ENCODE data around the gene MSI2. TPM values are rescaled to one million over a fixed set of nuclear protein-coding genes. Genes with fewer than 3 reads are reported as not detected.

Gene MSI2
- total RNA-seq, 1 donor from 2014 or later = 60.6 TPM

GRCh38 chr17:57245786-57246185, 10.5 kb upstream of the MSI2 start:
- Mint-ChIP-seq H3K27ac (ENCODE audit: unreplicated experiment) (no peak overlapping the region), H3K4me3 (ENCODE audit: unreplicated experiment) (no peak overlapping the region), H3K27me3 (ENCODE audit: unreplicated experiment) (peaks cover 2% of the 10 kb centered on the region)

GRCh38 chr17:57246257-57246656, 10.1 kb upstream of the MSI2 start:
- no peak for DNase-seq (ENCODE audit: low spot score)
- no peak for TF ChIP-seq CTCF (IDR thresholded peaks at IDR 0.05; ENCODE audit: unreplicated experiment)
- no peak overlapping the region for H3K27ac Mint-ChIP-seq (ENCODE audit: unreplicated experiment)
- H3K27me3 Mint-ChIP-seq (ENCODE audit: unreplicated experiment) = peaks cover 2% of the 10 kb centered on the region
- H3K36me3 Mint-ChIP-seq (ENCODE audit: low read depth, unreplicated experiment) = no peaks in the 10 kb centered on the region
- H3K4me3 Mint-ChIP-seq (ENCODE audit: unreplicated experiment) = no peak overlapping the region
- H3K9me3 Mint-ChIP-seq (ENCODE audit: unreplicated experiment) = peaks cover 9% of the 10 kb centered on the region
- no peaks in the 10 kb centered on the region for H3K4me1 Mint-ChIP-seq (ENCODE audit: unreplicated experiment)

More at GRCh38 chr17:57245786-57246185, 10.5 kb upstream of the MSI2 start:
- no peak for DNase-seq (ENCODE audit: low spot score)
- TF ChIP-seq CTCF (IDR thresholded peaks at IDR 0.05; ENCODE audit: unreplicated experiment) = no peak
- Mint-ChIP-seq H3K9me3 (ENCODE audit: unreplicated experiment) (peaks cover 9% of the 10 kb centered on the region), H3K36me3 (ENCODE audit: low read depth, unreplicated experiment) (no peaks in the 10 kb centered on the region), H3K4me1 (ENCODE audit: unreplicated experiment) (no peaks in the 10 kb centered on the region)

GRCh38 chr17:57247261-57247660, 9.1 kb upstream of the MSI2 start:
- no peak overlapping the region for H3K4me3 Mint-ChIP-seq (ENCODE audit: unreplicated experiment)

GRCh38 chr17:57247913-57248312, 8.4 kb upstream of the MSI2 start:
- no peak for TF ChIP-seq CTCF (IDR thresholded peaks at IDR 0.05; ENCODE audit: unreplicated experiment)
- H3K36me3 Mint-ChIP-seq (ENCODE audit: low read depth, unreplicated experiment) = no peaks in the 10 kb centered on the region
- no peak overlapping the region for H3K4me3 Mint-ChIP-seq (ENCODE audit: unreplicated experiment)
- H3K27ac Mint-ChIP-seq (ENCODE audit: unreplicated experiment) = no peak overlapping the region
- no peaks in the 10 kb centered on the region for H3K27me3 Mint-ChIP-seq (ENCODE audit: unreplicated experiment)
- H3K4me1 Mint-ChIP-seq (ENCODE audit: unreplicated experiment) = no peaks in the 10 kb centered on the region
- no peak for DNase-seq (ENCODE audit: low spot score)
- peaks cover 9% of the 10 kb centered on the region for H3K9me3 Mint-ChIP-seq (ENCODE audit: unreplicated experiment)

More at GRCh38 chr17:57247261-57247660, 9.1 kb upstream of the MSI2 start:
- no peak for DNase-seq (ENCODE audit: low spot score)
- TF ChIP-seq CTCF (IDR thresholded peaks at IDR 0.05; ENCODE audit: unreplicated experiment) = no peak
- Mint-ChIP-seq H3K9me3 (ENCODE audit: unreplicated experiment) (peaks cover 9% of the 10 kb centered on the region), H3K27ac (ENCODE audit: unreplicated experiment) (no peak overlapping the region), H3K36me3 (ENCODE audit: low read depth, unreplicated experiment) (no peaks in the 10 kb centered on the region), H3K4me1 (ENCODE audit: unreplicated experiment) (no peaks in the 10 kb centered on the region), H3K27me3 (ENCODE audit: unreplicated experiment) (peaks cover 2% of the 10 kb centered on the region)

- Mint-ChIP-seq H3K9me3 (ENCODE audit: unreplicated experiment) (peaks cover 9% of the 10 kb centered on the region), H3K27me3 (ENCODE audit: unreplicated experiment) (no peaks in the 10 kb centered on the region), H3K27ac (ENCODE audit: unreplicated experiment) (no peak overlapping the region), H3K4me3 (ENCODE audit: unreplicated experiment) (no peak overlapping the region), H3K4me1 (ENCODE audit: unreplicated experiment) (no peaks in the 10 kb centered on the region), H3K36me3 (ENCODE audit: low read depth, unreplicated experiment) (no peaks in the 10 kb centered on the region)
- DNase-seq (ENCODE audit: low spot score) = no peak
- TF ChIP-seq CTCF (IDR thresholded peaks at IDR 0.05; ENCODE audit: unreplicated experiment) = no peak
Measured at GRCh38 chr17:57249520-57249919, 6.8 kb upstream of the MSI2 start.

Data from endothelial cell (in vitro differentiated cells).